Suprapubic skin (tissue), 3 donors: Measurements from ENCODE around the gene FARS2.

Experiments
- POLR2AphosphoS5 ChIP-seq, 3 donors: sonication (generic); formaldehyde crosslinking; IDR thresholded peaks; one replicate each; pipeline ENCODE4 v1.6.1; 2017; ENCODE audit warnings: antibody characterized with exemption in 3 of 3
- TF ChIP-seq, protein P1 (sequence below), 2 donors: fragments of 200-600 bp in 1 of 2; fragments of 450-650 bp in 1 of 2; sonication (generic) in 1 of 2; IDR thresholded peaks; one replicate each; pipeline ENCODE4 v1.5.1; 2016 to 2019; ENCODE audit warnings: antibody characterized with exemption in 2 of 2, mild to moderate bottlenecking in 1 of 2, moderate library complexity in 1 of 2

DNA sequence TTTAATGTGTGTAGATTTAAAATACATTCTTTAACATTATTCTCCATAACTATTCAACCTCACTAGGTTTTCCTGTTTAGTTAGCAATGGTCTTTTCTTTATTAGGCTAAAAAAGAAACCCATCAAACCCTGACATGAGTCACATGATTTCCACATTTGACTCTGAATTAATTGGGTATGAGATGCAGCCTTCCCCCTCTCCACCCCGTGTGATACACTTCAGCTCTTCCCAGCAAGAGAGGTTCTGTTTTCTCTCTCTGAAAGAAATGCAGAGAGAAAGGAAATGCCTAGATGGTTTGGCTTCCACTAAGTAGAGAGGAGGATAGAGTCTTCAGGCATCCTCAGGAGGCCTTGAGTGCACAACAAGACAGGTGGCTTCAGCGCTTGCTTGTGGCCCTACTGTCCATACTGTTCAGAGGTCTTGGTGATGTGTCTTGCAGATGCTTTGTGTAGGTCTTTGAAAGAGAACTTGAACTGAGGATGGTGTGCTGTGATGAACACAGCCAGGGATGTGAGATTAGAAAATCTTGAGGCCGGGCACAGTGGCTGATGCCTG is 17.3 kb downstream of the FARS2 start:
- no peak for TF ChIP-seq POLR2AphosphoS5 (IDR thresholded peaks at IDR 0.05)
- TF ChIP-seq, protein P1, sequence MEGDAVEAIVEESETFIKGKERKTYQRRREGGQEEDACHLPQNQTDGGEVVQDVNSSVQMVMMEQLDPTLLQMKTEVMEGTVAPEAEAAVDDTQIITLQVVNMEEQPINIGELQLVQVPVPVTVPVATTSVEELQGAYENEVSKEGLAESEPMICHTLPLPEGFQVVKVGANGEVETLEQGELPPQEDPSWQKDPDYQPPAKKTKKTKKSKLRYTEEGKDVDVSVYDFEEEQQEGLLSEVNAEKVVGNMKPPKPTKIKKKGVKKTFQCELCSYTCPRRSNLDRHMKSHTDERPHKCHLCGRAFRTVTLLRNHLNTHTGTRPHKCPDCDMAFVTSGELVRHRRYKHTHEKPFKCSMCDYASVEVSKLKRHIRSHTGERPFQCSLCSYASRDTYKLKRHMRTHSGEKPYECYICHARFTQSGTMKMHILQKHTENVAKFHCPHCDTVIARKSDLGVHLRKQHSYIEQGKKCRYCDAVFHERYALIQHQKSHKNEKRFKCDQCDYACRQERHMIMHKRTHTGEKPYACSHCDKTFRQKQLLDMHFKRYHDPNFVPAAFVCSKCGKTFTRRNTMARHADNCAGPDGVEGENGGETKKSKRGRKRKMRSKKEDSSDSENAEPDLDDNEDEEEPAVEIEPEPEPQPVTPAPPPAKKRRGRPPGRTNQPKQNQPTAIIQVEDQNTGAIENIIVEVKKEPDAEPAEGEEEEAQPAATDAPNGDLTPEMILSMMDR (IDR thresholded peaks at IDR 0.05) = no peak
